SK-N-MC (cell line): ENCODE data around the gene LMBR1L.

ENCODE experiments used
- EZH2 ChIP-seq: fragments of 200-600 bp; sonication (generic); IDR thresholded peaks from one replicate; pipeline ENCODE4 v1.6.1; 2017; ENCODE audit warnings: antibody characterized with exemption
- FOXP2 ChIP-seq: optimal IDR thresholded peaks from 2 replicates; pipeline ENCODE3; 2011; ENCODE audit warnings: mild to moderate bottlenecking, moderate library complexity; ENCODE audit not compliant: insufficient read depth; ENCODE audit errors: extremely low read length, control extremely low read depth
- POLR2AphosphoS5 ChIP-seq: IDR thresholded peaks from 2 replicates; pipeline ENCODE4 v1.6.1; 2012; ENCODE audit warnings: mild to moderate bottlenecking, low read depth, low read length, borderline replicate concordance

DNA sequence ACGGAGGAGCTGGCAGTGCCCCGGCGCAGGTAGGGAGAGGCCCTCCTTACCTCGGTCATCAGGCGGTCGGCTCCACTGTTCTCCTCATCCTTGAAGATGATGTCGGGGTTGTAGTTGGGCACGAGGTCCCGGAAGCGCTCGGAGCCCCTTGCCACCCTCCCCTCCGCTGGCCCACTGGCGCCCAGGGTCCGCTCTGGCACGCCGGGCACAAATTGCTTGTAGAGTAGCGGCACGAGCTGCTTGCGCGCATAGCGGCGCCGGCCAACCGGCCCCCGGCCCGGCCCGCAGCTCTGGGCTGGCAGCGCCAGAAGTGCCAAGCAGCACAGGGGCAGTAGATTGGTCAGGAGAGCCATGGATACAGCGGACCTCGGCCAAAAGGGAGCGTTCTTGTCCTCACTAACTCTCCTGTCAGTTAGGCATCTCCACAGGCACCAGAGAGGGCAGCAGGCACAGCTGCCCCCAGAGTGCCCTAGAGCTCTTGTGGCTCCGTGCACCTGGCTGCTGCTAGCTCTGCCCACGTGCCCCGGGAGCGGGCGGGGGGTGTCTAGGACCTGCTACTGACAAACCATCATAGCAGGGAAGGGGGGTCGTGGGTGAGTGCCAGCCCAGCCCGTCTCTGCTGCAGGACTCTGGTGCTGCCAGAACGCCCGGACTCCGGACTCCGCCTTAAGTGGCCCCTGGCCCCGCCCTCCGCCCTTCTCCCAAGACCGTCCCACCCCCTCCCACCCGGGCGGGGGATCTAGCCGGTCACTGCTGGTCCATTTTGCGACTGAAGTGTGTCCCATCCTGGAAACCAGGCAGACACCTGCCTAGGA is 16.3 kb downstream of the LMBR1L start, which contains the start of gene DHH:
- no peak for TF ChIP-seq FOXP2
- peak; percentile 33 for TF ChIP-seq EZH2
- TF ChIP-seq POLR2AphosphoS5, result no peak
